H9 (cell line): ENCODE measurements around the gene TMEM109. TPM values are rescaled to one million over a fixed set of nuclear protein-coding genes. Genes with fewer than 3 reads are reported as not detected.
A peak's percentile ranks its signal among the peaks of the same experiment; 100 is the strongest.

Experiments
- DNase-seq: peaks from one replicate; pipeline ENCODE4 v3.0.0-alpha.2; 2017
- H2AFZ ChIP-seq: one replicate; pipeline ENCODE4 v1.6.1; 2013; ENCODE audit warnings: mild to moderate bottlenecking, low read length, control low read depth, moderate library complexity
- H2AK5ac ChIP-seq: 2 replicates; pipeline ENCODE4 v1.6.1; 2013; ENCODE audit warnings: low read length, control low read depth, mixed read lengths; ENCODE audit not compliant: insufficient read length
- H2BK120ac ChIP-seq: one replicate; pipeline ENCODE4 v1.6.1; 2013; ENCODE audit warnings: low read depth, mild to moderate bottlenecking, low read length, control low read depth, inconsistent platforms; ENCODE audit not compliant: poor library complexity, severe bottlenecking
- H2BK12ac ChIP-seq: 2 replicates; pipeline ENCODE4 v1.6.1; 2013; ENCODE audit warnings: low read length, control low read depth, mixed read lengths, low read depth; ENCODE audit not compliant: insufficient read length
- H2BK15ac ChIP-seq: 2 replicates; pipeline ENCODE4 v1.6.1; 2013; ENCODE audit warnings: low read depth, low read length, control low read depth
- H2BK20ac ChIP-seq: one replicate; pipeline ENCODE4 v1.6.1; 2013; ENCODE audit warnings: low read depth, mild to moderate bottlenecking, low read length, control low read depth, inconsistent platforms; ENCODE audit not compliant: poor library complexity, severe bottlenecking
- H2BK5ac ChIP-seq: 2 replicates; pipeline ENCODE4 v1.6.1; 2013; ENCODE audit warnings: low read length, control low read depth, mixed read lengths; ENCODE audit not compliant: insufficient read length
- H3K14ac ChIP-seq: 2 replicates; pipeline ENCODE4 v1.6.1; 2013; ENCODE audit warnings: low read length, control low read depth; ENCODE audit not compliant: insufficient read depth
- H3K18ac ChIP-seq: 2 replicates; pipeline ENCODE4 v1.6.1; 2013; ENCODE audit warnings: low read depth, mild to moderate bottlenecking, mixed read lengths, low read length, control low read depth; ENCODE audit not compliant: insufficient read length
- H3K23ac ChIP-seq: 2 replicates; pipeline ENCODE4 v1.6.1; 2013; ENCODE audit warnings: low read length, control low read depth, mixed read lengths, low read depth; ENCODE audit not compliant: insufficient read length
- H3K23me2 ChIP-seq: 2 replicates; pipeline ENCODE4 v1.6.1; 2013; ENCODE audit warnings: low read depth, mild to moderate bottlenecking, mixed read lengths, low read length, control low read depth; ENCODE audit not compliant: insufficient read length, poor library complexity, severe bottlenecking
- H3K27ac ChIP-seq: 2 replicates; pipeline ENCODE4 v1.5.1; 2013; ENCODE audit warnings: low read length, control low read depth, mixed read lengths, low read depth; ENCODE audit not compliant: insufficient read length
- H3K27me3 ChIP-seq: 2 replicates; pipeline ENCODE4 v1.6.1; 2013; ENCODE audit warnings: low read length, control low read depth, inconsistent platforms; ENCODE audit not compliant: insufficient read depth
- H3K4ac ChIP-seq: 2 replicates; pipeline ENCODE4 v1.6.1; 2013; ENCODE audit warnings: low read depth, mild to moderate bottlenecking, control low read depth, inconsistent platforms, low read length, moderate library complexity
- H3K4me1 ChIP-seq: 2 replicates; pipeline ENCODE4 v1.6.1; 2013; ENCODE audit warnings: low read length, control low read depth, inconsistent platforms; ENCODE audit not compliant: insufficient read depth
- H3K4me2 ChIP-seq: 2 replicates; pipeline ENCODE4 v1.6.1; 2013; ENCODE audit warnings: low read length, control low read depth, mixed read lengths; ENCODE audit not compliant: insufficient read length, insufficient read depth
- H3K56ac ChIP-seq: 2 replicates; pipeline ENCODE4 v1.6.1; 2013; ENCODE audit warnings: low read depth, mild to moderate bottlenecking, mixed read lengths, low read length, control low read depth; ENCODE audit not compliant: insufficient read length
- H3K79me1 ChIP-seq: 2 replicates; pipeline ENCODE4 v1.6.1; 2013; ENCODE audit warnings: low read depth, mild to moderate bottlenecking, moderate library complexity, low read length, control low read depth, inconsistent platforms; ENCODE audit not compliant: insufficient read depth, poor library complexity, severe bottlenecking
- H3K79me2 ChIP-seq: 2 replicates; pipeline ENCODE4 v1.6.1; 2013; ENCODE audit warnings: low read length, control low read depth, inconsistent platforms; ENCODE audit not compliant: insufficient read depth
- H3K9ac ChIP-seq: 2 replicates; pipeline ENCODE4 v1.6.1; 2013; ENCODE audit warnings: low read length, control low read depth, mixed read lengths; ENCODE audit not compliant: insufficient read length; ENCODE audit errors: extremely low read depth
- H3K9me3 ChIP-seq: one replicate; pipeline ENCODE4 v1.6.1; 2013; ENCODE audit warnings: low read depth, low read length, inconsistent platforms; ENCODE audit not compliant: control insufficient read depth
- H3T11ph ChIP-seq: one replicate; pipeline ENCODE4 v1.6.1; 2013; ENCODE audit warnings: mild to moderate bottlenecking, low read length, control low read depth, inconsistent platforms
- H4K20me1 ChIP-seq: one replicate; pipeline ENCODE4 v1.6.1; 2013; ENCODE audit not compliant: control insufficient read depth, insufficient read length, insufficient read depth
- H4K5ac ChIP-seq: 2 replicates; pipeline ENCODE4 v1.6.1; 2013; ENCODE audit warnings: low read depth, mild to moderate bottlenecking, mixed read lengths, low read length, control low read depth; ENCODE audit not compliant: insufficient read length
- H4K8ac ChIP-seq: replicated peaks from 2 replicates; pipeline ENCODE4 v1.6.1; 2013; ENCODE audit warnings: low read length, control low read depth, mixed read lengths, low read depth; ENCODE audit not compliant: insufficient read length
- H4K91ac ChIP-seq: 2 replicates; pipeline ENCODE4 v1.6.1; 2013; ENCODE audit warnings: low read depth, mild to moderate bottlenecking, moderate library complexity, mixed read lengths, low read length, control low read depth; ENCODE audit not compliant: insufficient read length
- H3K27ac Mint-ChIP-seq, 3 experiments: 2 replicates in 2 of 3; 3 replicates in 1 of 3; pipeline ENCODE4 v1.8.0; 2020 to 2021; ENCODE audit warnings: mixed read lengths in 3 of 3, mild to moderate bottlenecking in 1 of 3, moderate library complexity in 1 of 3
- H3K27me3 Mint-ChIP-seq: 2 replicates; pipeline ENCODE4 v1.8.0; 2021; ENCODE audit warnings: low read depth, mild to moderate bottlenecking, moderate library complexity, mixed read lengths
- H3K36me3 Mint-ChIP-seq, 3 experiments: 2 replicates in 2 of 3; 3 replicates in 1 of 3; pipeline ENCODE4 v1.8.0; 2020 to 2021; ENCODE audit warnings: low read depth in 3 of 3, mixed read lengths in 3 of 3; ENCODE audit not compliant: insufficient read depth in 1 of 3
- H3K4me1 Mint-ChIP-seq, 2 experiments: 2 replicates each; pipeline ENCODE4 v1.8.0; 2020; ENCODE audit warnings: mixed read lengths in 2 of 2
- H3K4me3 Mint-ChIP-seq, 2 experiments: 2 replicates in 1 of 2; 3 replicates in 1 of 2; pipeline ENCODE4 v1.8.0; 2020 to 2021; ENCODE audit warnings: mild to moderate bottlenecking in 2 of 2, mixed read lengths in 2 of 2, moderate library complexity in 1 of 2
- H3K9me3 Mint-ChIP-seq, 2 experiments: 2 replicates in 1 of 2; 3 replicates in 1 of 2; pipeline ENCODE4 v1.8.0; 2020; ENCODE audit warnings: mild to moderate bottlenecking in 2 of 2, mixed read lengths in 2 of 2, moderate library complexity in 1 of 2
- WGBS: extraction: QIAGEN DNeasy Blood & Tissue Kit; methylation state at CpG from one replicate; pipeline ENCODE4 v1.1.7; 2013; ENCODE audit warnings: missing lambda C conversion rate, low lambda C conversion rate, mixed read lengths; ENCODE audit not compliant: insufficient read length; ENCODE audit errors: extremely low coverage; 5-methylcytosine and 5-hydroxymethylcytosine counted together
- total RNA-seq: library from RNA; stranded (reverse); gene quantifications from 2 replicates; pipeline ENCODE4 v1.2.1, GENCODE V29; 2021
- TF ChIP-seq, protein P1 (sequence below): fragments of 200-600 bp; sonication (generic); conservative IDR thresholded peaks from 3 replicates; pipeline ENCODE4 v1.8.0; 2021; ENCODE audit warnings: antibody characterized with exemption, mild to moderate bottlenecking

Gene TMEM109
- total RNA-seq, 1 experiment from 2014 or later, result 38.0 TPM

DNA sequence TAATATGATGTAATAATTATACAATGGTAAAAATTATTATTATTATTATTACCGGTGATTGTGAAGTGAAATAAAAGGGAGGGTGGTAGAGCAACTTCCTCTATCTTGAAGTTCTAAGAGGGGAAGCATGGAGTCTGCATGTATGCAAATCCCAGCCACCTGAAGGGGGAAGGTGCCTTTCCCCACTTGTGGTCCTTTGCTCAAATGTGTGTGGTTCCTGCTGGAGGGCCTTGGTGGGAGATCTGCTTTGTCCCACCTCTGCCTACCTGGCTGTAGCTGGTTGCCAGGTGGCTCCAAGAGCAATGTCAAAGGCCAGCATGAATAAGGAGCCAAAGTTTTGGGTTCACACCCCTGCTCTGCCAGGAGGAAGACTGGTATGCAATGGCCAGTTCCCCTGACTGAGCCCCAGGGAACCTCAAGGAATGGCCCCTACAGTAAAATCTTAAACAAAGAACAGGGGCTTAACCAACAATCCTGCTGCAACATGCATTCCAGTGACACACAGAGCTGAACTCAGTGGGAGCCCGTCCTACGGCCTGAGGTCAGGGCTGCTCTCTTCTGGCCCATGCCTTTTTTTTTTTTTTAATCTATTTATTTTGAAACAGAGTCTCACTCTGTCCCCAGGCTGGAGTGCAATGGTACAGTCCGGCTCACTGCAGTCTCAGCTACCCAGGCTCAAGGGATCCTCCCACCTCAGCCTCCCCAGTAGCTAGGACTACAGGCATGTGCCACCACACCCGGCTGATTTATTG, 18.8 kb downstream of the TMEM109 start:
- Histone ChIP-seq H4K91ac (no peak overlapping the region), H2AFZ (no peak overlapping the region), H3K4me2 (no peak overlapping the region), H4K8ac (no peak overlapping the region), H2BK120ac (no peak overlapping the region), H3K79me2 (no peaks in the 10 kb centered on the region), H3K27me3 (no peaks in the 10 kb centered on the region), H3K14ac (no peak overlapping the region), H3T11ph (no peak overlapping the region), H2BK20ac (no peak overlapping the region), H2BK15ac (no peak overlapping the region), H3K79me1 (no peaks in the 10 kb centered on the region), H3K4ac (no peak overlapping the region), H2BK12ac (no peak overlapping the region), H2BK5ac (no peak overlapping the region), H3K56ac (no peak overlapping the region), H3K23ac (no peak overlapping the region), H3K9ac (no peak overlapping the region), H3K27ac (no peak overlapping the region), H3K4me1 (no peaks in the 10 kb centered on the region), H2AK5ac (no peak overlapping the region), H4K20me1 (no peaks in the 10 kb centered on the region), H3K23me2 (no peaks in the 10 kb centered on the region), H3K9me3 (no peaks in the 10 kb centered on the region), H4K5ac (no peak overlapping the region), H3K18ac (no peak overlapping the region)
- H3K36me3 Mint-ChIP-seq, result peaks cover 26 to 62% (median 61%) of the 10 kb centered on the region in 3 experiments; a peak in 6 of 7 replicates
- DNase-seq, result no peak
- peaks cover 7 to 14% of the 10 kb centered on the region in 2 experiments for H3K4me1 Mint-ChIP-seq
- TF ChIP-seq, protein P1, sequence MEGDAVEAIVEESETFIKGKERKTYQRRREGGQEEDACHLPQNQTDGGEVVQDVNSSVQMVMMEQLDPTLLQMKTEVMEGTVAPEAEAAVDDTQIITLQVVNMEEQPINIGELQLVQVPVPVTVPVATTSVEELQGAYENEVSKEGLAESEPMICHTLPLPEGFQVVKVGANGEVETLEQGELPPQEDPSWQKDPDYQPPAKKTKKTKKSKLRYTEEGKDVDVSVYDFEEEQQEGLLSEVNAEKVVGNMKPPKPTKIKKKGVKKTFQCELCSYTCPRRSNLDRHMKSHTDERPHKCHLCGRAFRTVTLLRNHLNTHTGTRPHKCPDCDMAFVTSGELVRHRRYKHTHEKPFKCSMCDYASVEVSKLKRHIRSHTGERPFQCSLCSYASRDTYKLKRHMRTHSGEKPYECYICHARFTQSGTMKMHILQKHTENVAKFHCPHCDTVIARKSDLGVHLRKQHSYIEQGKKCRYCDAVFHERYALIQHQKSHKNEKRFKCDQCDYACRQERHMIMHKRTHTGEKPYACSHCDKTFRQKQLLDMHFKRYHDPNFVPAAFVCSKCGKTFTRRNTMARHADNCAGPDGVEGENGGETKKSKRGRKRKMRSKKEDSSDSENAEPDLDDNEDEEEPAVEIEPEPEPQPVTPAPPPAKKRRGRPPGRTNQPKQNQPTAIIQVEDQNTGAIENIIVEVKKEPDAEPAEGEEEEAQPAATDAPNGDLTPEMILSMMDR, result no peak
- H3K4me3 Mint-ChIP-seq, result no peak overlapping the region
- H3K27me3 Mint-ChIP-seq, result no peaks in the 10 kb centered on the region
- H3K9me3 Mint-ChIP-seq, result no peaks in the 10 kb centered on the region
- no CpG with 5 or more reads among the region's 5 CpGs for WGBS
- H3K27ac Mint-ChIP-seq, result peak overlapping the region in 2 of 3 experiments; percentile 82 to 84; a peak in 2 of 7 replicates
